LNCaP clone FGC (cell line): ENCODE data around the gene LTBP1.

ENCODE experiments used
- DNase-seq: peaks from one replicate; pipeline ENCODE4 v3.0.0-alpha.2; 2011; ENCODE audit warnings: low read depth
- H3K4me3 ChIP-seq: 2 replicates; pipeline ENCODE4 v1.5.1; 2011; ENCODE audit warnings: mild to moderate bottlenecking, low read depth, low read length, control low read depth
- CTCF ChIP-seq: IDR thresholded peaks from 2 replicates; pipeline ENCODE4 v1.5.1; 2012; ENCODE audit warnings: mild to moderate bottlenecking; ENCODE audit not compliant: control insufficient read depth, insufficient read depth; ENCODE audit errors: extremely low read depth

The LTBP1 gene

GRCh38 chr2:33009249-33009648 is 62.5 kb downstream of the LTBP1 start:
- no peak for TF ChIP-seq CTCF

DNA sequence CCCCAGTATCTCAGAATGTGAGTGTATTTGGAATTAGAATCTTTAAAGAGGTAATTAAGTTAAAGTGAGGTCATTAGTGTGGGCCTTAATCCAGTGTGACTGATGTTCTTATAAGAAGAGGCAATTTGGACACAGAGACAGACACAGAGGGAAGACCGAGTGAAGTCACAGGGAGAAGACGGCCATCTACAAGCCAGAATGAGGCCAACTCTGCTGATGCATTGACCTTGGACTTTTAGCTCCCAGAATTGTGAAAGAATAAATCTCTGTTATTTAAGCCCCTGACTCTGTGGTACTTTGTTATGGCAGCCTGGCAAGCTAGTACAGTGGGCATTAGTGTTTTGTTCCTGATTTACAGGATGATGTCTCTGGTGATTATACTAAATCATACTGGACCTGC is 64.6 kb downstream of the LTBP1 start:
- no peak for TF ChIP-seq CTCF
- DNase-seq = no peak
- H3K4me3 ChIP-seq = no peak overlapping the region

More at GRCh38 chr2:33009249-33009648, 62.5 kb downstream of the LTBP1 start:
- DNase-seq = no peak
- no peak overlapping the region for H3K4me3 ChIP-seq

- H3K4me3 ChIP-seq = no peak overlapping the region
- DNase-seq = no peak
- TF ChIP-seq CTCF = no peak
Measured at GRCh38 chr2:33011941-33012340, 65.2 kb downstream of the LTBP1 start.

DNA sequence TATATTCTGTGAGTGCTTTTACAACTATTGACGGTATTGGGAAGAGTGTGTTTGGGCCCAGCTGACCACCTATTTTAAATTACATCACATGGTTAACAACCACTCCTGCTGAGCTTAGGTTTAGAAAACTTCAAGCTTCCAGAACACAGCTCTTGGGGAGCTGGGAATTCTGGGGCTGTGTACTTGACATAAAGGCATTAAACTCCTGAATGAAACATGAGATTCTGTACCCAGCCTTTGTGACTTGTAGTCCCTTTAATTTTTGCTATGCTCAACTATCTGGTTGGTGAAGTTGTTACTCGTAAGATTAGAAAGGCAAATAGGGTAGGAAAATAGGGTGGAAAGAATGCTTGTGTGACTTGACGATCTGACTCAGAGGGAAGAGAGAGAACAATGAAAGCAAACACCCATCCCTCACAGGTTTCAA is 66.9 kb downstream of the LTBP1 start:
- no peak for DNase-seq
- TF ChIP-seq CTCF = no peak
- no peak overlapping the region for H3K4me3 ChIP-seq

GRCh38 chr2:33014268-33014667 is 67.5 kb downstream of the LTBP1 start:
- no peak overlapping the region for H3K4me3 ChIP-seq

GRCh38 chr2:33015421-33016142 is 68.8 kb downstream of the LTBP1 start:
- no peak overlapping the region for H3K4me3 ChIP-seq
- no peak for DNase-seq
- TF ChIP-seq CTCF = no peak

More at GRCh38 chr2:33014268-33014667, 67.5 kb downstream of the LTBP1 start:
- DNase-seq = no peak
- no peak for TF ChIP-seq CTCF

DNA sequence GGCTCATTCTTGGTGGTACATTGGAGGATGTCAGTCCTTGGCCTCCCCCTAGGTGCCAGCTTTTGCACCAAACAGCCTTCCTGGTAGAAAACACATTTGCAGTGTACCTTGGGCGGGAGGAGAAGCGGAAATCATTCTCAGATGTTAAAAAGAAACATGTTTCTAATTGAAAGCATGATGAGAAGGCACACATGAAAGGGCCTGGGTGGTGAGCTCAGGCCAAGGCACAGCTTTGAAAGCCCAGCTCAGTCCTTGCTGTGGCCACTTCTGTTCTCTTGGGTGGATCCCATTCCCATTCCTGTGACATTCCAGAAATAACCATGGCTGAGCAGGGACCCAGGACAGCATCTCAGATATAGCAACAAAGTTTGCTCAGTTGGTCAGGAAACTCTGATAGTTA is 71.5 kb downstream of the LTBP1 start:
- no peak for TF ChIP-seq CTCF
- no peak for DNase-seq
- H3K4me3 ChIP-seq = no peak overlapping the region
